Lung (tissue), 12 donors: Measurements from ENCODE around the gene PCDH9. TPM values are rescaled to one million over a fixed set of nuclear protein-coding genes. Genes with fewer than 3 reads are reported as not detected.

Experiments used
- ATAC-seq: fragments of 200-7000 bp; cut with Tn5 transposase; one replicate; pipeline ENCODE4 v1.9.1; 2020; ENCODE audit warnings: moderate number of reproducible peaks; ENCODE audit not compliant: insufficient read depth, low FRiP score
- DNase-seq, 3 donors: peaks; one replicate each; pipeline ENCODE4 v3.0.0-alpha.2; 2013 to 2017
- H3K27ac ChIP-seq, 2 donors: one replicate each; pipeline ENCODE4 v1.5.1; 2013; ENCODE audit warnings: mild to moderate bottlenecking in 2 of 2, moderate library complexity in 2 of 2, control low read depth in 1 of 2, inconsistent platforms in 1 of 2, low read depth in 1 of 2, low read length in 1 of 2
- H3K27me3 ChIP-seq, 3 donors: one replicate each; pipeline ENCODE4 v1.5.1; 2013; ENCODE audit warnings: low read length in 2 of 3; ENCODE audit not compliant: control insufficient read depth in 3 of 3, insufficient read depth in 3 of 3
- H3K36me3 ChIP-seq, 4 donors: one replicate each; pipeline ENCODE4 v1.5.1; 2013; ENCODE audit warnings: low read length in 4 of 4, mild to moderate bottlenecking in 1 of 4, moderate library complexity in 1 of 4; ENCODE audit not compliant: control insufficient read depth in 4 of 4, insufficient read depth in 4 of 4
- H3K4me1 ChIP-seq, 5 donors: one replicate each; pipeline ENCODE4 v1.5.1; 2013; ENCODE audit warnings: low read length in 5 of 5, mild to moderate bottlenecking in 2 of 5, moderate library complexity in 1 of 5; ENCODE audit not compliant: control insufficient read depth in 5 of 5, insufficient read depth in 5 of 5
- H3K4me3 ChIP-seq: one replicate; pipeline ENCODE4 v1.5.1; 2013; ENCODE audit warnings: mild to moderate bottlenecking, control low read depth, moderate library complexity
- H3K9ac ChIP-seq, 2 donors: one replicate each; pipeline ENCODE4 v1.5.1; 2013; ENCODE audit warnings: low read length in 2 of 2, control low read depth in 1 of 2; ENCODE audit not compliant: insufficient read depth in 1 of 2
- H3K9me3 ChIP-seq, 4 donors: one replicate each; pipeline ENCODE4 v1.5.1; 2013; ENCODE audit warnings: low read length in 3 of 4, mild to moderate bottlenecking in 1 of 4, moderate library complexity in 1 of 4; ENCODE audit not compliant: control insufficient read depth in 4 of 4, insufficient read depth in 3 of 4
- WGBS, 2 donors: extraction: QIAGEN DNeasy Blood & Tissue Kit; methylation state at CpG; one replicate each; pipeline ENCODE4 v1.1.7; 2013; 5-methylcytosine and 5-hydroxymethylcytosine counted together
- polyA plus RNA-seq, 2 donors: library from polyadenylated mRNA; stranded (reverse); fragments of 200-250 nt; gene quantifications; one replicate each; pipeline ENCODE4 v1.2.1, GENCODE V29; 2013
- total RNA-seq, 2 donors: library from RNA; depleted of rRNA in 1 of 2; stranded (reverse); fragments of >200 nt in 1 of 2; gene quantifications; one replicate each; pipeline ENCODE4 v1.2.1, GENCODE V29; 2014 to 2021
- TF ChIP-seq, protein P1 (sequence below): IDR thresholded peaks from 2 replicates; pipeline ENCODE4 v1.5.1; 2012; ENCODE audit warnings: mild to moderate bottlenecking; ENCODE audit errors: control extremely low read depth, extremely low read depth
- donor health status: control.
- donor health status: control.
- donor health status: Bipolar disorder and iron deficiency.
- donor health status: healthy.
- donor health status: DM: yes; HTN: yes; CAD: no.

Gene PCDH9
- total and polyA plus RNA-seq, 4 donors: 0.68 to 22.2 (median 4.1) TPM

DNA sequence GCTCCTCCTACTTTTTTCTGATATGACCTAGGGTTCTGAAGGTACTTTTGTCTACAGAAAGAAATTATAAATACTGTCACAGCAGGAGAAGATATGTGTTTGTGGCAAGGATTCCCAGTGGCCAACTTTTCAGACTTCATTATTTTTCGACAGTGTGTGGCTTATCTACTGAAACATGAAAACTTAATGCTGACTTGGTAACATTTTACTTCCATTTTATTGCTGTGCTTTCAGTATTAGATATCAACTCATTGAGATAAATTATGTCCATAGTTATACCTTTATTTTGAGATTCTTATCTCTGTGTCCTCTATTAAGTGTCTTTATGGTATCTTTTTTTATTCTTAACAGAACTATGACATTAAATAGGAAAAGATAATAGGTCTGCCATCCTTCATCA lies 700.0 kb downstream of the PCDH9 start:
- ATAC-seq (no peak), DNase-seq (no peak)
- Histone ChIP-seq H3K9me3 (no peaks in the 10 kb centered on the region), H3K9ac (no peak overlapping the region), H3K36me3 (no peaks in the 10 kb centered on the region), H3K27me3 (no peaks in the 10 kb centered on the region), H3K4me3 (no peak overlapping the region), H3K27ac (no peak overlapping the region), H3K4me1 (peaks cover 0 to 7% (median 5%) of the 10 kb centered on the region in 5 donors)
- TF ChIP-seq, protein P1, sequence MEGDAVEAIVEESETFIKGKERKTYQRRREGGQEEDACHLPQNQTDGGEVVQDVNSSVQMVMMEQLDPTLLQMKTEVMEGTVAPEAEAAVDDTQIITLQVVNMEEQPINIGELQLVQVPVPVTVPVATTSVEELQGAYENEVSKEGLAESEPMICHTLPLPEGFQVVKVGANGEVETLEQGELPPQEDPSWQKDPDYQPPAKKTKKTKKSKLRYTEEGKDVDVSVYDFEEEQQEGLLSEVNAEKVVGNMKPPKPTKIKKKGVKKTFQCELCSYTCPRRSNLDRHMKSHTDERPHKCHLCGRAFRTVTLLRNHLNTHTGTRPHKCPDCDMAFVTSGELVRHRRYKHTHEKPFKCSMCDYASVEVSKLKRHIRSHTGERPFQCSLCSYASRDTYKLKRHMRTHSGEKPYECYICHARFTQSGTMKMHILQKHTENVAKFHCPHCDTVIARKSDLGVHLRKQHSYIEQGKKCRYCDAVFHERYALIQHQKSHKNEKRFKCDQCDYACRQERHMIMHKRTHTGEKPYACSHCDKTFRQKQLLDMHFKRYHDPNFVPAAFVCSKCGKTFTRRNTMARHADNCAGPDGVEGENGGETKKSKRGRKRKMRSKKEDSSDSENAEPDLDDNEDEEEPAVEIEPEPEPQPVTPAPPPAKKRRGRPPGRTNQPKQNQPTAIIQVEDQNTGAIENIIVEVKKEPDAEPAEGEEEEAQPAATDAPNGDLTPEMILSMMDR: no peak
- 74 to 83% methylated on average over 1 of the region's 1 CpG for WGBS, 2 donors

DNA sequence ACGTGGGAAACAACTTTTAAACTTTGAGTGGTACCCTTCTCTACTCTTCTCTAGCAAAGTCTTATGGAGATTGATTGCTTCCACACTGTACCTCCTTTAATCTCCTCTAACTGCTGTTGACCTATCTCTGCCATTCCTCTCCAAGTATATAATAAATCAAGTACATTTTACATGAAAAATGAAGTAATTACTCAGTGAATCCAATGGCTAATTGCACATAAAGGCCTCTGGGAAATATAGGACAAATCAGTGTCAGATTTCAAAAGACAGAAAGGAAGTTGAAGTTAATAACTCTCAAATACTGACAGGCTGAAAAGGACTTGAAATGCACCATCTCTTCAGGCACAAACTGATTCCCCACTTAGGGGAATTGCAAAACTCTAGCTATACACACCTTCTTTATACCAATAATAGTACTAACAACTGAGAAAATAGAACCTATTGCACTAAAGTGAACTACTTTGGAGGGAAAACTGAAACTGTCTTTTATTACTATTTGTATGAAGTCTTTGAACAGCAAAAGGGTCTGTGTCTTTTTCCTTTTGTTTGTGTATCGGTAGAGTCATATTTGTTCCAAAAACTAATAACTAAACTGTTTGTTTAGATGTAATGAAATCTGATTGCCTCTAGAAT lies 701.1 kb downstream of the PCDH9 start:
- peaks cover 0 to 7% (median 5%) of the 10 kb centered on the region in 5 donors for H3K4me1 ChIP-seq
- no peak overlapping the region for H3K27ac ChIP-seq
- TF ChIP-seq, protein P1: no peak
- H3K27me3 ChIP-seq: no peaks in the 10 kb centered on the region
- ATAC-seq (no peak), DNase-seq (peak in 2 of 3 donors; percentile 9 to 25)
- no peak overlapping the region for H3K4me3 ChIP-seq
- H3K36me3 ChIP-seq: no peaks in the 10 kb centered on the region
- no peak overlapping the region for H3K9ac ChIP-seq
- no peaks in the 10 kb centered on the region for H3K9me3 ChIP-seq
- 57 to 63% methylated on average over 2 of the region's 2 CpGs for WGBS, 2 donors

DNA sequence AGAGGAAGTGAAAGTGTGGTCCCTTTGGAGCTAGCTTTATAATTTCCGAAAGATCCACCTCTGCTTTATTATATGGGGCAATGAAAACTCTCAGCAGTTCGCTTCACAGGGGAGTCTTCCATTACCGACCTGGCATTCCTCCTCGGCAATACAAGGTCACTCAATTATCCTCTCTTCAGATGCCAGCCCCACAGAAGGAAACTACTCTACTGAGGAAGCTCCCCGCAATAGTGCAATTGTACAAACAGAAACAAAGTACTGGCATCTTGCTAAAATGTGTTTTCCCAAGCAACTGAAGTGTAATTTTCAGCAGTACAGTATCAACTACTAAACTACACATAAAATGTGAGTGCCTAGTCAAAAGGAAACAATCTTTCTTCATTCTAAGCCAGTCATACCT lies 702.0 kb downstream of the PCDH9 start:
- WGBS, 2 donors: 81 to 84% methylated on average over 5 of the region's 5 CpGs
- H3K27me3 ChIP-seq: no peaks in the 10 kb centered on the region
- no peak overlapping the region for H3K9ac ChIP-seq
- H3K4me1 ChIP-seq: peaks cover 0 to 7% (median 5%) of the 10 kb centered on the region in 5 donors
- no peaks in the 10 kb centered on the region for H3K36me3 ChIP-seq
- no peak overlapping the region for H3K4me3 ChIP-seq
- no peak overlapping the region for H3K27ac ChIP-seq
- TF ChIP-seq, protein P1: no peak
- no peaks in the 10 kb centered on the region for H3K9me3 ChIP-seq
- ATAC-seq: no peak
- DNase-seq: no peak
